Measurements from ENCODE around the gene ADGRA1.

ADGRA1 gene

DNA sequence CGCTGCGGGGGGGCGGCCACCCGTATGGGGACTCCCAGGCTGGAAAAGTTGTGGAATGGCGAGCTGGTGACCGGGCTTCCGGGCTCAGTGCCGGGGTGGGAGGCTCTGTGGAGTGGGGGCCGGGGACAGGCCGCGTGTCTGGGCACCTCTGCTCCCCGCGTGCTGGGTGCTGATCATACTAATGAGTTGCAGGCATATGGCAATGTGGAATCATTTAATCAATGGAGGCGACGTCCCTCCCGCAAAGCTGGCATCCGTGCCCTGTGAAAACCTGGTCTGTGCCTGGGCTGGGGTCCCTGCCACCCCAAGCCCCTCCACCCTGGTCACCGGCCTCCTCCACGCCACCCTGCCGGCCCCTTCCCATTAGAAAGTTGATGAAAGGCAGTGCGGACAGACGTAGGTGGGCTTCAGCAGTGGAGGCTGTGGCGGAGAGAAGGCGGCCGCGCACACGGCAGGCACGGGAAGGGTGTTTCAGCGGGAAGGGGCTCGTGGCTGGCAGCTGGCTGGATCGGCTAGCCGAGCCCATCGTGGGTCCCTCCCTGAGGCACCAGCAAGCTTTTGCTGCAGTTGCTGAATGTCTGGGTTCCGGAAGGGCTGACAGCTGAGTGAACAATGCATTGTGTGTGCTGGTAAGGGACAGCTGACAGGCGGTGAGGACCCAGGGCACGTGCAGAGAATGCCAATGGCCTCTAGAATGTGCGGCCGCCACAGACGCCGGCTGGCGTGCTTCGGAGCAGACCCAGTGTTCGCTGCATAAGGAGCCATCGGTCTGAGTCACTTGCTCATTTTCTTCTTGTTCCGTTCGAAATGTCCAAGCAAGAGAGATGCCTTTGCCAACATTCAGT, 1.5 kb downstream of the ADGRA1 start:
- no peak overlapping the region for H3K4me3 ChIP-seq (ENCODE audit: low read length)

DNA sequence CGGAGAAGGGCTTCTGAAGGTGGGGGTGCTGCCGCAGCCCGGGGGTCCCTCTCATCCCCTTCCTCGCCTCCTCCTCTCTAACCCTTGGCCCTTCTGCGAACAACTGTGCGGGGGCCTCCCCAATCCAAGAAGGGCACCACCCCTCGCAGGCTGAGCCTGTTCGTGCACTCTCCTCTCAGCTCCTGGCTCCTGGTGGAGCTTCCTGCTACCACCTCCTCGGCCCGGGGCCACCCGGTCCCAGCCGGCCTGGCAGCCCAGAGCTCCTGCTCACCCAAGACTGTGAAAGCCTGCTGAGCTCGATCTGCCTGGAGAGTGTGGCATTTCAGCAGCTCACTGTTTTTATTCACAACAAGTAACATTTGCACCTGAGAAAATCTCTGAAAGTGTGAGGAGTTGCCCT, 2.4 kb downstream of the ADGRA1 start:
- H3K4me3 ChIP-seq (ENCODE audit: low read length) = no peak overlapping the region
- no peak for DNase-seq (ENCODE audit: low read depth, low spot score)

More for the DNA sequence above, 1.5 kb downstream of the ADGRA1 start:
- no peak for DNase-seq (ENCODE audit: low read depth, low spot score)

DNA sequence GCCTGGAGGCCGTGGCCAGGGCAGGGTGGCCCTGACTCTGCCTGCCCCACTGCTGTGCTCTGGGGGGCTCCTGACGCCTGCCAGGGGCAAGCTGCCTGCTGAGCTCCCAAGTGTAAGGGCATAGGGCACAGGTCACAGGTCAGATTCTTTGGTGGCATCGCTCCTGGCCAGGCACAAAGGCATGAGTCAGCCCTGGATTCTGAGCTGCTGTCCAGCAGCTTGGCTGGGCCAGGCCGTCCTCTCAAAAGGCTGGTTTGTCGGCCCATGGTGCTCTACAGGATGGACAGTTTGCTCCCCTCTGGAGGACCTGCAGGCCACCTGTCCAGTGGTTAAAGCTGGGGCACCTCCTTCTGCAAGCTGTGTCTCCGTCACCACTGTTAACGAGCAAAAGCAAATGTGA, 2.9 kb downstream of the ADGRA1 start:
- no peak for DNase-seq (ENCODE audit: low read depth, low spot score)
- H3K4me3 ChIP-seq (ENCODE audit: low read length) = no peak overlapping the region

DNA sequence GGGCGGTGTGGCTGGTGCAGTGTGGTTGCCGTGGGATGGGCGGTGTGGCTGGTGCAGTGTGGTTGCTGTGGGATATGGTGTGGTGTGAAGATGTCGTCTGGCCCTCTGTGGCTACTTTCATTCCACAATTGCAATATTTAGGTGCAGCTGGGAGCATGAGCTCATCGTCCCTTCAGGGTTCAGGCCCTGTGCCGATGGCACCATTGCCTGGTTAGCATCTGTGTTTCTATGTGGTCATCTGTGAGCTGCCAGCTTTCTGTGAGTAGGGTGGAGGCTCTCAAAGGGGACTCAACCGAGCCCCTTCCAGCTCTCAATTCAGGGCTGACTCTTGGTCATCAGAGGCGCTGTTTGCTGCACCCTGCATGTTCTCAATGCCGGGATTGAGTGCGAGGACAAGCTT, 3.6 kb downstream of the ADGRA1 start:
- no peak for DNase-seq (ENCODE audit: low read depth, low spot score)
- H3K4me3 ChIP-seq (ENCODE audit: low read length) = no peak overlapping the region

DNA sequence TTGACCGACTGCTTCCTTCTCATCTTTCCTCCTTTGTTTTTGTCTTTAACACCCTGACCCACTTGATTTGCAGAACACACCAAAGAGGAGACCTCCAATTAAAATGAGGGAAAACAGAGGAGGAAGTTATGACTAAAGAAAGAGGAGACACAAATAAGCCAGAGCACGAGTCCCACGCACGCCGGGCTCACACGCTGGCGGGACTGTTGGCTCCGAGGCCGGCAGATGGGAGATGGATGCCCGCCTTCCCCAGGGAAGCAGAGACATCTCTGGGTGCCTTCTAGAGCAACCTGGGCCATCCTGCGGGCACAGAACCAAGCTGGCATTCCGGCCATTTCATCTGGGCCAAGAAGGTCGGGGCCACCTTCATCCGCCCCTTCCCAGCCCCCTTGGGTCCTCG, 5.6 kb downstream of the ADGRA1 start:
- no peak for DNase-seq (ENCODE audit: low read depth, low spot score)

DNA sequence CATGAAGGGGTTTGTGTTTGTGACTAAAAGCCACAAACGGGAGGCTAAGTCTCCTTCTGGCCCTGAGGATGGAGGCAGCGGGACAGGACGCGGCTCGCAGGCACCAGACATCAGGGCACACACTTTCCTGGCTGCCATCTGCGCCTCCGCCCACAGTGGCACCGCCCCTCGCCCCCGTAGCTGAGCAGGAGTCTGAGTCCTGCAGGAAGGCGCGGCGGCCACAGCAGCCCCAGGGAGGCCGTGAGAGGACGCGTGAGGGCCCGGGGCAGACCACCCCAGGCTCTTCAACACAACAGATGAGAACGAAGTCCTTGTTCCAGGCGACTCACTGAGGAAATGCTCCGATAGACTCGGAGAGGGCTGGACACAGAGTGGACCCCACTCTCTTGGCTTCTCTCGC, 6.6 kb downstream of the ADGRA1 start:
- DNase-seq (ENCODE audit: low read depth, low spot score) = no peak
- H3K4me3 ChIP-seq (ENCODE audit: low read length) = no peak overlapping the region

More for the DNA sequence above, 5.6 kb downstream of the ADGRA1 start:
- no peak overlapping the region for H3K4me3 ChIP-seq (ENCODE audit: low read length)

DNA sequence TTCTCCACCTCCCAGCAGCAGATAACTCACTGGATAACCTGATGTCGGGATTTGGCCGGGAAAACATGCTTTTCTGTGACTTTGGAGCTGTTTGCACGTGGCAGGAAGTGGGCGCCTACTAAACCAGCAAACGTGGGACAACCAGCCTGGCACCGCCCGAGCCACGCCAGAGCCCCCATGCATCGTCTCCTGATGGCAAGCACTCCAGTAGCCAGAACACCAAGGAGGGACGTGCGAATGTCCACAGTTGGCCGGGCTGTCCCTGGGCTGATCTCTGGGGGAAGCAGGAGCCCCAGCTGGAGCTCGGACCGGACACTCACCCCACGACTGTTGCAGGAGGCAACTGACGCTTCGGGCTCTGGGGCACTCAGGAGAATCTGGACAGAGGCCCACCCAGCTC, 7.1 kb downstream of the ADGRA1 start:
- H3K4me3 ChIP-seq (ENCODE audit: low read length) = no peak overlapping the region
- DNase-seq (ENCODE audit: low read depth, low spot score) = no peak

DNA sequence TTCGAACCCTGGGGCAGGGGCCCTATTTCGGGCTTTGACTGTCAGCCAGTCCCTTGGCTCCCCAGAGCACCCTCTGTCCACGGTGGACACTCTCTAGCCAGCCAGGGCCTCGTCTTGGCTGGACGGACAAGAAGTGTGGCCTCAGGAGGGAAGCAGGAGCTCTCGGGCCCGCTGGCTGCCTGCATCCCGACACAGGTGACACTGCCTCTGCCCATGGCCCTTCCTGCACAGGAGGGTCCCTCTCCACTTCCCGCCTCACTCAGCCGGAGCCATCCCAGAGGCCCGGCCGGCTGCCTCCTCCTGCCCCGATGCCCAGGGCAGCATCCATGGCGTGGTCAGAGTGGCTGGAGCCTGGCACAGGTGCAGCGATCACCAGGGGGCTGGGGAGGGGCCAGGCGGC, 7.9 kb downstream of the ADGRA1 start:
- no peak for DNase-seq (ENCODE audit: low read depth, low spot score)
- H3K4me3 ChIP-seq (ENCODE audit: low read length) = no peak overlapping the region

DNA sequence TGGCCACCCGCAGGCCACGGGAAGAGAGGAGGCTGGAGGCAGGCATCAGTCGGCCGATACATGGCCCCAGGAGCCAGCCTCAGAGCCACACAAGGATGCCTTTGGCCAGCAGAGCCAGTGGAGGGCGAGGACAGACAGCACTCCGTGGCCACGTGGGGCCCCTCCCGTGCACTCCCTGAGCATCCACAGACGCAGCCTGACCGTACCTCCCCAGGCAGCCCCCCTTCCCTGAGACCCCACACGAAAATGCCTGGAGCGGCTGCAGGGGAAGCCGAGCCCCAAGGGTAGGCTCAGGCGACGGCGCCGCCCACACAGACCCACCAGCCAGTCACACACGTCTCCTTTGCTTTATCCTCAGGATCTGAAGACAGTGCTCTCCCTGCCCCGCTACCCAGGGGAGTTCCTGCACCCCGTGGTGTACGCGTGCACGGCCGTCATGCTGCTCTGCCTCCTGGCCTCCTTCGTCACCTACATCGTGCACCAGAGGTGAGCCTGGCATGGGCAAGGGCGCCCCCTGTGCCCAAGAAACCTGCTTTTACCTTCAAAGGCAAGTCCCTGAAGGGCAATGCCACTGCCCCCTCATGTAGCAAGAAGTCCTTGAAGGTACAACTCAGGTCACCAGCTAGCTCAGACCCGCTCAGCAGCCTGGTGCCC, 9.0 kb downstream of the ADGRA1 start:
- H3K4me3 ChIP-seq (ENCODE audit: low read length) = no peak overlapping the region
- DNase-seq (ENCODE audit: low read depth, low spot score) = no peak

DNA sequence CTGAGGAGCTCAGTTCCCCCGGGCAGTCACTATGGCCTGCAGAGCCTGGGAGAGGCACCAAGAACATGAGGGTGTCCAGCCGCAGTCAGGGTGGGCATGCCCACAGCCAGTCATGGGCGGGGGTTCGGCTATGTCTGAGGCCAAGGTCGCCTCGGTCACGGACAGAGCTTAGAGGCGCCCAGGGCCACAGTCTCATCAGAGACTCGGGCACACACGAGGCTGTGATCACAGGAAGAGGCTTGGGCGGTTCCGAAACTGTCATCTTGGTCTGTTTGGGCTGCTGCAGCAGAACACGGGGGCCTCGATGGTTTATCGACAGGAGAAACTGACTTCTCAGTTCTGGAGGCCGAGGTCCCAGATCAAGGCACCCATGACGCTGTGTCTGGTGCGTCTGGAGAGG, 9.7 kb downstream of the ADGRA1 start:
- no peak overlapping the region for H3K4me3 ChIP-seq (ENCODE audit: low read length)
- no peak for DNase-seq (ENCODE audit: low read depth, low spot score)

DNA sequence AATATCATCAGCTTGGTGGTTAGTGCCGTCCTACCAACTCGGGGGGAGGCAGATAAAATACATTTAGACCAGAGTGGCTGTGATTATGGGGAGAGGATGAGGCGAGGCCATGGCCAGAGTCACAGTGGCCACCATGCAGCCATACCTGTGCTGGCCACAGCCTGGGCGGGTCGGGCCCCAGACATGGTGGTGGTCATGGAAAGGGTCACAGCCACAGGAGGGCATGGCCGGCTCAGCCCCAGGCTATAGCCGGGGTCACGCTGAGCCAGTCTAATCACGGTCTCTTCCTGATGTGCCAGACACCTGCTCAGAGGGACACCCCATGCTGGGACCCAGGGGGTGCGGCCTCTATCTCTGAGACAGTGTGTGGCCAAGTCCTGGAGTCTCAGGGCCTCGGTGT, 10.2 kb downstream of the ADGRA1 start:
- DNase-seq (ENCODE audit: low read depth, low spot score) = no peak

DNA sequence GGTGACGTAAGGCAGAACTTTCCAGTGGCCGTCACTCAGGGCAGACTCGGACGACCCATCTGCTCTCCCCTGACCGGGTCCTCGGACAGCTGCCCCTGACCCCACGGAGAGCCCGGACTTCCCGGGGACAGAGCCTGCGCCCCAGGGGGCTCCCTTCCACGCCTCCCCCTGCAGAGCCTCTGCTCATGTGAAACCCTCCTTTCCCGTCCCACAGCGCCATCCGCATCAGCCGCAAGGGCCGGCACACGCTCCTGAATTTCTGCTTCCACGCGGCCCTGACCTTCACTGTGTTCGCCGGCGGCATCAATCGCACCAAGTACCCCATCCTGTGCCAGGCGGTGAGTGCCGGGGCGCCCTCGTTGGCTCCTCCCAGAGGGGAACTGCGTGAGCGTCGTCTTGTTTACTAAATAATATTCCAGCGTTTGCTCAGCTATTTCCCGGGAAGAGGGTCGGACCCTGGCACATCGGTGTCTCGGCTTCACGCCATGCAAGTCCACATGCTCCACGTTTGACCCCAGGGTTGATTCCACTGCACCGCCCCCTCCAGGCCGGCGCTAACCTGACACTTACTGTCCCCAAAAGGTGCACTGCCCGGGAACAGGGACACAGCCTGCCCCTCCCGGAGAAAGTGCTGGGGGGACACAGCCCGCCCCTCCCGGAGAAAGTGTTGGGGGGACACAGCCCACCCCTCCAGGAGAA, 10.9 kb downstream of the ADGRA1 start:
- no peak overlapping the region for H3K4me3 ChIP-seq (ENCODE audit: low read length)
- no peak for DNase-seq (ENCODE audit: low read depth, low spot score)

More for the DNA sequence above, 10.2 kb downstream of the ADGRA1 start:
- H3K4me3 ChIP-seq (ENCODE audit: low read length) = no peak overlapping the region

DNA sequence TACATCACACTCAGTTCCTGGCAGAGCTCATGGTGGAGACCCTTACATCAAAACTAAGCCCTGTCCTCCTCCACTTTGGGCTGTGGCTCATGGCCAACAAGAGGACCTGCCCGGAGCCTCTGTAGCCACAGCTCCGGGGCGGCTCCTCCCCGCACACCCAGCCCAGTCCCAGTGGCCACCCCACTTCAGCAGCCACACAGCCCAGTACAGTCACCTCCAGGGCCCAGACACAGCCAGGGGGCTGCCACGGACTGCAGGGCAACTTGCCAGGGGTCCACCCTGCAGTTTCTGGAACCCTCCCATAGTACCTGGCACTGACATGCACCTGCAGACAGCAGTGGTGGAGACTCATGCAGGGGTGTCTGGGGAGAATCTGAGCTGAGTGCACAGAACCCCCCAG, 11.8 kb downstream of the ADGRA1 start:
- H3K4me3 ChIP-seq (ENCODE audit: low read length) = no peak overlapping the region
- no peak for DNase-seq (ENCODE audit: low read depth, low spot score)

DNA sequence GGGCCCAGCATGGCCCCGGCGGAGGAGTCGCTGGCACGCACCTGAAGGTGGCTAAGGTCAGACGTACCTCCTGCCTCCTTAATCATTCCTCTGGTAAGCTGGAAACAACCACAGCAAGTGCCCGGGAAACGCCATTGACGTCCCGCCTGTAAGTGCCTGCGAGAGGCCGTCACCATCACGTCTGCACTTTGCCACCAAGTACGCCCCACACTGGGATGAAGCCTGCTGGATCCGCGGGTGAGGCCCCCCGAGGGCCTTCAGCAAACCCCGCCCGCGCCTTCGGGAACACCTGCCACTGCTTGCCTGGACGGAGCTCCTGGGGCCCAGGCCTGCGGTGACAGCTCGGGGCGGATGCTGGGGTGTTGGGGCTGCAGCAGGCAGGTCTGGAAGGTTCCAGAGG, 12.5 kb downstream of the ADGRA1 start:
- no peak for DNase-seq (ENCODE audit: low read depth, low spot score)
- no peak overlapping the region for H3K4me3 ChIP-seq (ENCODE audit: low read length)

DNA sequence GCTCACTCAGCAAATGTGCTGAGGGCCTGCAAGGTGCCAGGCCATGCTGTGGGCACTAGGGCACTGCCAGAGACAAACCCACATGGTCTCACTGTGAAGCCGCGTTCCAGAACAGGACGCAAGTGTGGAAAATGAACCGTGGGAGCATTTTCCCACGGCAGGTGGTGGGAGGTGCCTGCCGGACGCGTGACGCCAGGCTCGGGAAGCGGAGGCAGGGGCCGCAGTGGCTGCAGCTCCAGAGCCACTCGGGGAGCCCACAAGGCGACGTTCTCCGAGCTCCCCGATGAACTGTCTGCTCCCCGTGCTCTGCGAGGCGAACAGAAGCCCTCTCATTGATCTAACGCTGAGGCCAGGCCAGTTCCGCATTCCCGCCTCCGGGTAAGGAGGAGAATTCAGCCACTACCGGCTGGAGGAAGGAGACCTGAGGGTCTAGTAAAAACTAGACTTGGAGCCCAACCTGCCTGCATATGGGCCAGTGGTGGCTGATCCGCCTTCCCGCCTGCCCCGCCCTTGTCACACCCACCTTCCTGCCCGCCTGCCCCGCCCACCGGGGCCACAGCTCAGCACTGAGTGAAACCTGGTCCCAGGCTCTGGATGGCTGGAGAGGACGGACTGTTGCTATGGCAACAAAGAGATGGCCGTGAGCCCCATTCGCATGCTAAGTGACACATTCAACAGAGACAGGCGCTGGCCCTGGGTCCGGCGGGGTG, 13.1 kb downstream of the ADGRA1 start:
- no peak overlapping the region for H3K4me3 ChIP-seq (ENCODE audit: low read length)
- no peak for DNase-seq (ENCODE audit: low read depth, low spot score)

DNA sequence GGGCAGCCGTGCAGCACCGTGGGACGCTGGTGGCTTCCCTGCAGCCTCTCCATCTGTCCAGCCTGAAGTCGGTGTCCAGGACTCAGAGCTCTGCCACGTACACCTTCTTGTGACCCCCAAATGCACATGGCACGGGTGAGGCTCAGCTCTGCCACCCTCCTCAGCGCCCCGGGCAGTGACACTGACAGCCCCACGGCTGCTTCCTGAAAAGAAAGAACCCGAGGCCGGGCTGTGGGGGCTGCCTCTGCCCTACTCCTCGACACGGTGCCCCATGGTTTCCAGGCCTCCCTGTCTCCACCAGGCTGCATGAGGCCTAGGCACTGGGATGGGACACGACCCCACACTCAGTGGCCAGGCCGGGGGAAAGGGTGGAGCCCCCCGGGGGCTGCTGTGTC, 13.7 kb downstream of the ADGRA1 start:
- no peak for DNase-seq (ENCODE audit: low read depth, low spot score)
- no peak overlapping the region for H3K4me3 ChIP-seq (ENCODE audit: low read length)

DNA sequence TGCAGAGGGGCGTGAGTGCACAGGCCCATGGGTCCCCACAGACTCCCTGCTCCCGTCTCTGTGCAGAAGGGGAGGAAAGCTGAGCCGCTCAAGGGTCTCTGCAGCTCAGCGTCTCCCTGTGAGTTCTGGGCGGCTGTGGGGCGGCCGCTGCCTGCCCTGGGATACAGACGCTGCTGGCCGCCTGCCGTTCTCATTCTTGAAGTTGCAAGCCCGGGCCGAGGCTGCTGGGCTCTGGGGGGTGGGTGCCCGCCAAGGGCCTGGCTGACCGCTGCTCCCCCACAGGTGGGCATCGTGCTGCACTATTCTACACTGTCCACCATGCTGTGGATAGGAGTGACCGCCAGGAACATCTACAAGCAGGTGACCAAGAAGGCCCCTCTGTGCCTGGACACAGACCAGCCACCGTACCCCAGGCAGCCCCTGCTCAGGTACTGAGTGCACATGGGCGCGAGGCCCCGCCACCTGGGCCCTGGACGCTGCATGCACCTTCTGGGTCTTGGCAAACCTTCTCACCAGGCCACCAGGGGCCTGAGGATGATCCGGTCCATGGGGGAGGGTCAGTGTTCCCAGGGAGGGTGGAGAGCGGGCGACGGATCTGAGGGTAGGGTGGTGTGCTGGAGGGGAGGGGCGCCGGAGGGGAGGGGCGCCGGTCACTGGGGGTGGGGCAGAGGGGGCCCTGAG, 14.8 kb downstream of the ADGRA1 start:
- no peak overlapping the region for H3K4me3 ChIP-seq (ENCODE audit: low read length)
- DNase-seq (ENCODE audit: low read depth, low spot score) = no peak

DNA sequence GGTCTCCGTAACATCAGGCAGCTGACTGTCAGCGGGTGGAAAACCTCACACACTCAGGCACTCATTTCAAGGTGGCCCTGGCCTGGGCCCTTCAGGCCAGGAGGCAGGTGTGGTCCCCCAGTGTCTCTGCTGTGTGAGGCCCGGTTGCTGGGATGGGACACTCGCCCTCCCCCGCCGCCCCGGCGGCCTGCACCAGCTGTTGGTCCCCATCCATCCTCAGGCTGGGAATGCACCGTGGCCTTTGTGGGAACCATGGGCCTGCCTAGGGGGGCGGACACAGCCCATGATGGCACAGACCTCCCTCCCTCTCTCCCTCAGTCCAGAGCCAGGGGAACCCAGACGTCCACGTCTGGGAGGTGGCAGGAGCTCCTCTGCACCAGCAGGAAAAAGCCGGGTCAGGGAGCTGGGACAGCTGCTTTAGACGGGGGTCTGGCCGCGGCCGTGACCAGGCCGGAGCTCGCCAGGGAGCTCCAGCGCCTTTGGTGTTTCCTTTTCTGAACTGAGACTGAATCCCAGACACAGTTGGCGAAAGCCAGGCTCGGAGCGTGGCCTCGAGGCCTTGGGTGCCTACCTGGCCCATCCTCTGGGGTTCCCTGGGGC, 15.7 kb downstream of the ADGRA1 start:
- no peak for DNase-seq (ENCODE audit: low read depth, low spot score)
- H3K4me3 ChIP-seq (ENCODE audit: low read length) = no peak overlapping the region
